ENCODE data around the gene CC2D1A.

DNA sequence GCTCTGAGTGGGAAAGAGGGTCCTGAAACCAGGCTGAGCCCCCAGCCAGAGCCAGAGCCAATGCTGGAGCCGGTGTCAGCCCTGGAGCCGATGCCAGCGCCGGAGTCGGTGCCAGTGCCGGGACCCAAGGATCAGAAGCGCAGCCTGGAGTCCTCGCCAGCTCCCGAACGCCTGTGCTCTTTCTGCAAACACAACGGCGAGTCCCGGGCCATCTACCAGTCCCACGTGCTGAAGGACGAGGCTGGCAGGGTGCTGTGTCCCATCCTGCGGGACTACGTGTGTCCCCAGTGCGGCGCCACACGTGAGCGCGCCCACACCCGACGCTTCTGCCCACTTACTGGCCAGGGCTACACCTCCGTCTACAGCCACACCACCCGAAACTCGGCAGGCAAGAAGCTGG lies 28.7 kb upstream of the CC2D1A start:
- TF ChIP-seq, protein P1, sequence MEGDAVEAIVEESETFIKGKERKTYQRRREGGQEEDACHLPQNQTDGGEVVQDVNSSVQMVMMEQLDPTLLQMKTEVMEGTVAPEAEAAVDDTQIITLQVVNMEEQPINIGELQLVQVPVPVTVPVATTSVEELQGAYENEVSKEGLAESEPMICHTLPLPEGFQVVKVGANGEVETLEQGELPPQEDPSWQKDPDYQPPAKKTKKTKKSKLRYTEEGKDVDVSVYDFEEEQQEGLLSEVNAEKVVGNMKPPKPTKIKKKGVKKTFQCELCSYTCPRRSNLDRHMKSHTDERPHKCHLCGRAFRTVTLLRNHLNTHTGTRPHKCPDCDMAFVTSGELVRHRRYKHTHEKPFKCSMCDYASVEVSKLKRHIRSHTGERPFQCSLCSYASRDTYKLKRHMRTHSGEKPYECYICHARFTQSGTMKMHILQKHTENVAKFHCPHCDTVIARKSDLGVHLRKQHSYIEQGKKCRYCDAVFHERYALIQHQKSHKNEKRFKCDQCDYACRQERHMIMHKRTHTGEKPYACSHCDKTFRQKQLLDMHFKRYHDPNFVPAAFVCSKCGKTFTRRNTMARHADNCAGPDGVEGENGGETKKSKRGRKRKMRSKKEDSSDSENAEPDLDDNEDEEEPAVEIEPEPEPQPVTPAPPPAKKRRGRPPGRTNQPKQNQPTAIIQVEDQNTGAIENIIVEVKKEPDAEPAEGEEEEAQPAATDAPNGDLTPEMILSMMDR (IDR thresholded peaks at IDR 0.05; ENCODE audit: insufficient read depth, low read length): no peak
- TF ChIP-seq SPI1 (IDR thresholded peaks at IDR 0.05; ENCODE audit: borderline replicate concordance, low read depth) (no peak), POLR2AphosphoS5 (IDR thresholded peaks at IDR 0.05; ENCODE audit: low read depth) (no peak)
- TF ChIP-seq, protein P2, sequence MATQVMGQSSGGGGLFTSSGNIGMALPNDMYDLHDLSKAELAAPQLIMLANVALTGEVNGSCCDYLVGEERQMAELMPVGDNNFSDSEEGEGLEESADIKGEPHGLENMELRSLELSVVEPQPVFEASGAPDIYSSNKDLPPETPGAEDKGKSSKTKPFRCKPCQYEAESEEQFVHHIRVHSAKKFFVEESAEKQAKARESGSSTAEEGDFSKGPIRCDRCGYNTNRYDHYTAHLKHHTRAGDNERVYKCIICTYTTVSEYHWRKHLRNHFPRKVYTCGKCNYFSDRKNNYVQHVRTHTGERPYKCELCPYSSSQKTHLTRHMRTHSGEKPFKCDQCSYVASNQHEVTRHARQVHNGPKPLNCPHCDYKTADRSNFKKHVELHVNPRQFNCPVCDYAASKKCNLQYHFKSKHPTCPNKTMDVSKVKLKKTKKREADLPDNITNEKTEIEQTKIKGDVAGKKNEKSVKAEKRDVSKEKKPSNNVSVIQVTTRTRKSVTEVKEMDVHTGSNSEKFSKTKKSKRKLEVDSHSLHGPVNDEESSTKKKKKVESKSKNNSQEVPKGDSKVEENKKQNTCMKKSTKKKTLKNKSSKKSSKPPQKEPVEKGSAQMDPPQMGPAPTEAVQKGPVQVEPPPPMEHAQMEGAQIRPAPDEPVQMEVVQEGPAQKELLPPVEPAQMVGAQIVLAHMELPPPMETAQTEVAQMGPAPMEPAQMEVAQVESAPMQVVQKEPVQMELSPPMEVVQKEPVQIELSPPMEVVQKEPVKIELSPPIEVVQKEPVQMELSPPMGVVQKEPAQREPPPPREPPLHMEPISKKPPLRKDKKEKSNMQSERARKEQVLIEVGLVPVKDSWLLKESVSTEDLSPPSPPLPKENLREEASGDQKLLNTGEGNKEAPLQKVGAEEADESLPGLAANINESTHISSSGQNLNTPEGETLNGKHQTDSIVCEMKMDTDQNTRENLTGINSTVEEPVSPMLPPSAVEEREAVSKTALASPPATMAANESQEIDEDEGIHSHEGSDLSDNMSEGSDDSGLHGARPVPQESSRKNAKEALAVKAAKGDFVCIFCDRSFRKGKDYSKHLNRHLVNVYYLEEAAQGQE (IDR thresholded peaks at IDR 0.05; ENCODE audit: insufficient replicate concordance, low read depth): no peak
